ENCODE measurements around the gene CA10.
A peak's percentile ranks its signal among the peaks of the same experiment; 100 is the strongest.

Gene CA10

GRCh38 chr17:51904379-51904778 lies 254.1 kb downstream of the CA10 start:
- Histone ChIP-seq H3K9me3 (ENCODE audit: insufficient read depth, low read depth, low read length) (no peaks in the 10 kb centered on the region), H3K4me1 (ENCODE audit: insufficient read depth, low read length) (no peaks in the 10 kb centered on the region), H3K36me3 (ENCODE audit: insufficient read depth, low read depth, low read length) (no peaks in the 10 kb centered on the region), H3K9ac (ENCODE audit: low read depth, low read length) (no peak overlapping the region), H3K4me3 (ENCODE audit: low read length) (no peak overlapping the region), H3K27me3 (ENCODE audit: insufficient read depth, low read length) (no peaks in the 10 kb centered on the region), H3K27ac (ENCODE audit: low read length) (no peak overlapping the region)

- Histone ChIP-seq H3K36me3 (ENCODE audit: insufficient read depth, low read depth, low read length) (no peaks in the 10 kb centered on the region), H3K4me3 (ENCODE audit: low read length) (no peak overlapping the region), H3K27me3 (ENCODE audit: insufficient read depth, low read length) (no peaks in the 10 kb centered on the region), H3K4me1 (ENCODE audit: insufficient read depth, low read length) (no peaks in the 10 kb centered on the region), H3K27ac (ENCODE audit: low read length) (no peak overlapping the region), H3K9me3 (ENCODE audit: insufficient read depth, low read depth, low read length) (no peaks in the 10 kb centered on the region), H3K9ac (ENCODE audit: low read depth, low read length) (no peak overlapping the region)
Measured at GRCh38 chr17:51901242-51901641, 257.3 kb downstream of the CA10 start.

- H3K4me1 ChIP-seq (ENCODE audit: insufficient read depth, low read length) = no peaks in the 10 kb centered on the region
- no peak overlapping the region for H3K9ac ChIP-seq (ENCODE audit: low read depth, low read length)
- H3K27ac ChIP-seq (ENCODE audit: low read length) = no peak overlapping the region
- H3K9me3 ChIP-seq (ENCODE audit: insufficient read depth, low read depth, low read length) = no peaks in the 10 kb centered on the region
- no peak overlapping the region for H3K4me3 ChIP-seq (ENCODE audit: low read length)
- H3K27me3 ChIP-seq (ENCODE audit: insufficient read depth, low read length) = no peaks in the 10 kb centered on the region
- H3K36me3 ChIP-seq (ENCODE audit: insufficient read depth, low read depth, low read length) = no peaks in the 10 kb centered on the region
Measured at GRCh38 chr17:51891936-51892335, 266.6 kb downstream of the CA10 start.

- H3K27ac ChIP-seq (ENCODE audit: low read length) = no peak overlapping the region
- H3K9me3 ChIP-seq (ENCODE audit: insufficient read depth, low read depth, low read length) = no peaks in the 10 kb centered on the region
- H3K9ac ChIP-seq (ENCODE audit: low read depth, low read length) = no peak overlapping the region
- no peaks in the 10 kb centered on the region for H3K36me3 ChIP-seq (ENCODE audit: insufficient read depth, low read depth, low read length)
- no peaks in the 10 kb centered on the region for H3K27me3 ChIP-seq (ENCODE audit: insufficient read depth, low read length)
- no peak overlapping the region for H3K4me3 ChIP-seq (ENCODE audit: low read length)
- no peaks in the 10 kb centered on the region for H3K4me1 ChIP-seq (ENCODE audit: insufficient read depth, low read length)
Measured at GRCh38 chr17:51890710-51891109, 267.8 kb downstream of the CA10 start.

- H3K36me3 ChIP-seq (ENCODE audit: insufficient read depth, low read depth, low read length) = no peaks in the 10 kb centered on the region
- no peak overlapping the region for H3K27ac ChIP-seq (ENCODE audit: low read length)
- no peaks in the 10 kb centered on the region for H3K27me3 ChIP-seq (ENCODE audit: insufficient read depth, low read length)
- H3K4me3 ChIP-seq (ENCODE audit: low read length) = no peak overlapping the region
- no peaks in the 10 kb centered on the region for H3K9me3 ChIP-seq (ENCODE audit: insufficient read depth, low read depth, low read length)
- H3K4me1 ChIP-seq (ENCODE audit: insufficient read depth, low read length) = no peaks in the 10 kb centered on the region
- no peak overlapping the region for H3K9ac ChIP-seq (ENCODE audit: low read depth, low read length)
Measured at GRCh38 chr17:51888816-51889215, 269.7 kb downstream of the CA10 start.

- H3K27ac ChIP-seq (ENCODE audit: low read length) = no peak overlapping the region
- no peaks in the 10 kb centered on the region for H3K9me3 ChIP-seq (ENCODE audit: insufficient read depth, low read depth, low read length)
- no peaks in the 10 kb centered on the region for H3K36me3 ChIP-seq (ENCODE audit: insufficient read depth, low read depth, low read length)
- H3K9ac ChIP-seq (ENCODE audit: low read depth, low read length) = no peak overlapping the region
- no peak overlapping the region for H3K4me3 ChIP-seq (ENCODE audit: low read length)
- no peaks in the 10 kb centered on the region for H3K27me3 ChIP-seq (ENCODE audit: insufficient read depth, low read length)
- no peaks in the 10 kb centered on the region; the same call in 1 of the 2 replicates for H3K4me1 ChIP-seq (ENCODE audit: insufficient read depth, low read length)
Measured at GRCh38 chr17:51876986-51877385, 281.5 kb downstream of the CA10 start.

GRCh38 chr17:51873302-51873701 lies 285.2 kb downstream of the CA10 start:
- H3K9ac ChIP-seq (ENCODE audit: low read depth, low read length) = no peak overlapping the region
- H3K4me1 ChIP-seq (ENCODE audit: insufficient read depth, low read length) = no peaks in the 10 kb centered on the region; the same call in 1 of the 2 replicates
- H3K27ac ChIP-seq (ENCODE audit: low read length) = no peak overlapping the region
- no peaks in the 10 kb centered on the region for H3K9me3 ChIP-seq (ENCODE audit: insufficient read depth, low read depth, low read length)
- H3K36me3 ChIP-seq (ENCODE audit: insufficient read depth, low read depth, low read length) = no peaks in the 10 kb centered on the region
- peak overlapping the region; percentile 39; the same call in 1 of the 2 replicates for H3K4me3 ChIP-seq (ENCODE audit: low read length)
- H3K27me3 ChIP-seq (ENCODE audit: insufficient read depth, low read length) = no peaks in the 10 kb centered on the region

- Histone ChIP-seq H3K9me3 (ENCODE audit: insufficient read depth, low read depth, low read length) (no peaks in the 10 kb centered on the region), H3K36me3 (ENCODE audit: insufficient read depth, low read depth, low read length) (no peaks in the 10 kb centered on the region), H3K4me1 (ENCODE audit: insufficient read depth, low read length) (no peaks in the 10 kb centered on the region; the same call in 1 of the 2 replicates), H3K27ac (ENCODE audit: low read length) (no peak overlapping the region), H3K9ac (ENCODE audit: low read depth, low read length) (no peak overlapping the region), H3K27me3 (ENCODE audit: insufficient read depth, low read length) (no peaks in the 10 kb centered on the region), H3K4me3 (ENCODE audit: low read length) (no peak overlapping the region)
Measured at GRCh38 chr17:51869387-51869786, 289.1 kb downstream of the CA10 start.

GRCh38 chr17:51860954-51861561 lies 297.5 kb downstream of the CA10 start:
- Histone ChIP-seq H3K9me3 (ENCODE audit: insufficient read depth, low read depth, low read length) (peaks cover 7% of the 10 kb centered on the region; the same call in 1 of the 2 replicates), H3K9ac (ENCODE audit: low read depth, low read length) (no peak overlapping the region), H3K4me1 (ENCODE audit: insufficient read depth, low read length) (no peaks in the 10 kb centered on the region), H3K27ac (ENCODE audit: low read length) (no peak overlapping the region), H3K27me3 (ENCODE audit: insufficient read depth, low read length) (no peaks in the 10 kb centered on the region), H3K4me3 (ENCODE audit: low read length) (no peak overlapping the region), H3K36me3 (ENCODE audit: insufficient read depth, low read depth, low read length) (no peaks in the 10 kb centered on the region)

- no peak overlapping the region for H3K9ac ChIP-seq (ENCODE audit: low read depth, low read length)
- H3K27ac ChIP-seq (ENCODE audit: low read length) = no peak overlapping the region
- no peaks in the 10 kb centered on the region for H3K9me3 ChIP-seq (ENCODE audit: insufficient read depth, low read depth, low read length)
Measured at GRCh38 chr17:51857052-51857597, 301.4 kb downstream of the CA10 start.

GRCh38 chr17:51855806-51856205 lies 302.7 kb downstream of the CA10 start:
- H3K4me1 ChIP-seq (ENCODE audit: insufficient read depth, low read length) = no peaks in the 10 kb centered on the region
- H3K27ac ChIP-seq (ENCODE audit: low read length) = no peak overlapping the region
- H3K9me3 ChIP-seq (ENCODE audit: insufficient read depth, low read depth, low read length) = no peaks in the 10 kb centered on the region
- no peaks in the 10 kb centered on the region for H3K36me3 ChIP-seq (ENCODE audit: insufficient read depth, low read depth, low read length)
- no peak overlapping the region for H3K4me3 ChIP-seq (ENCODE audit: low read length)
- no peaks in the 10 kb centered on the region for H3K27me3 ChIP-seq (ENCODE audit: insufficient read depth, low read length)
- H3K9ac ChIP-seq (ENCODE audit: low read depth, low read length) = no peak overlapping the region

More at GRCh38 chr17:51857052-51857597, 301.4 kb downstream of the CA10 start:
- no peaks in the 10 kb centered on the region for H3K4me1 ChIP-seq (ENCODE audit: insufficient read depth, low read length)
- no peak overlapping the region for H3K4me3 ChIP-seq (ENCODE audit: low read length)
- H3K36me3 ChIP-seq (ENCODE audit: insufficient read depth, low read depth, low read length) = no peaks in the 10 kb centered on the region
- no peaks in the 10 kb centered on the region for H3K27me3 ChIP-seq (ENCODE audit: insufficient read depth, low read length)

- Histone ChIP-seq H3K27ac (ENCODE audit: low read length) (no peak overlapping the region), H3K4me3 (ENCODE audit: low read length) (no peak overlapping the region)
Measured at GRCh38 chr17:51853857-51854256, 304.7 kb downstream of the CA10 start.

More at GRCh38 chr17:51853857-51854256, 304.7 kb downstream of the CA10 start:
- Histone ChIP-seq H3K4me1 (ENCODE audit: insufficient read depth, low read length) (no peaks in the 10 kb centered on the region), H3K27me3 (ENCODE audit: insufficient read depth, low read length) (no peaks in the 10 kb centered on the region), H3K9ac (ENCODE audit: low read depth, low read length) (no peak overlapping the region), H3K9me3 (ENCODE audit: insufficient read depth, low read depth, low read length) (no peaks in the 10 kb centered on the region), H3K36me3 (ENCODE audit: insufficient read depth, low read depth, low read length) (no peaks in the 10 kb centered on the region)
